Kidney epithelial cell (primary cell): Measurements from ENCODE around the gene PDE10A. TPM values are rescaled to one million over a fixed set of nuclear protein-coding genes. Genes with fewer than 3 reads are reported as not detected.
A peak's percentile ranks its signal among the peaks of the same experiment; 100 is the strongest.

Experiments
- DNase-seq: peaks from one replicate; pipeline ENCODE4 v3.0.0-alpha.2; 2010; ENCODE audit warnings: low read depth
- H3K27me3 ChIP-seq: 2 replicates; pipeline ENCODE4 v1.6.0; 2011; ENCODE audit warnings: low read length; ENCODE audit not compliant: control insufficient read depth, insufficient read depth
- H3K36me3 ChIP-seq: 2 replicates; pipeline ENCODE4 v1.5.1; 2011; ENCODE audit warnings: low read length; ENCODE audit not compliant: control insufficient read depth, insufficient read depth
- H3K4me3 ChIP-seq: 2 replicates; pipeline ENCODE4 v1.5.1; 2011; ENCODE audit warnings: low read depth, mild to moderate bottlenecking, control low read depth, low read length
- total RNA-seq: library from RNA; depleted of rRNA; stranded (reverse); fragments of >200 nt; gene quantifications from 2 replicates; pipeline ENCODE4 v1.2.3, GENCODE V29; 2015
- TF ChIP-seq, protein P1 (sequence below): IDR thresholded peaks from 2 replicates; pipeline ENCODE4 v1.5.1; 2011; ENCODE audit warnings: mild to moderate bottlenecking, moderate library complexity, low read length, control low read depth, inconsistent platforms; ENCODE audit not compliant: insufficient read depth, poor library complexity, severe bottlenecking

Gene PDE10A
- total RNA-seq, 1 donor from 2014 or later, result 13.0 TPM

DNA sequence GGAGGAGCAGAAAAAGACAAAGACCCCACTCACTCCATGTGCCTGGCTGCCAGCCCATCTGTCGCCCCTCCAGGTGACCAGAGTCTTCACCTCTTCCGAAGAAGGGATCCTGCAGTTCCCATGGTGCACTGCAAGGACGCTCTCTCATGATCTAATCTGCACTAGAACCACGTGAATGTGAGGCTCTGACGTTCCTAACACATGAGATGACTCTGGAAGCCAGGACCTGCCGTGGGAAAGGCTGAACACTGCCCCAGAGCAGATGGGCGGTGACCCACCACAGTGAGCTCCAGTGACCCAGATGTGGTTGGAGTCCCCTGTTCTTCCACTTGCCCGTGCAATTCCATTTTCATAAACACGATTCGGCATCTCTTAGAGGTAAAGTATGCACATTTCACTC is 39.6 kb upstream of the PDE10A start:
- no peak overlapping the region for H3K4me3 ChIP-seq
- TF ChIP-seq, protein P1, sequence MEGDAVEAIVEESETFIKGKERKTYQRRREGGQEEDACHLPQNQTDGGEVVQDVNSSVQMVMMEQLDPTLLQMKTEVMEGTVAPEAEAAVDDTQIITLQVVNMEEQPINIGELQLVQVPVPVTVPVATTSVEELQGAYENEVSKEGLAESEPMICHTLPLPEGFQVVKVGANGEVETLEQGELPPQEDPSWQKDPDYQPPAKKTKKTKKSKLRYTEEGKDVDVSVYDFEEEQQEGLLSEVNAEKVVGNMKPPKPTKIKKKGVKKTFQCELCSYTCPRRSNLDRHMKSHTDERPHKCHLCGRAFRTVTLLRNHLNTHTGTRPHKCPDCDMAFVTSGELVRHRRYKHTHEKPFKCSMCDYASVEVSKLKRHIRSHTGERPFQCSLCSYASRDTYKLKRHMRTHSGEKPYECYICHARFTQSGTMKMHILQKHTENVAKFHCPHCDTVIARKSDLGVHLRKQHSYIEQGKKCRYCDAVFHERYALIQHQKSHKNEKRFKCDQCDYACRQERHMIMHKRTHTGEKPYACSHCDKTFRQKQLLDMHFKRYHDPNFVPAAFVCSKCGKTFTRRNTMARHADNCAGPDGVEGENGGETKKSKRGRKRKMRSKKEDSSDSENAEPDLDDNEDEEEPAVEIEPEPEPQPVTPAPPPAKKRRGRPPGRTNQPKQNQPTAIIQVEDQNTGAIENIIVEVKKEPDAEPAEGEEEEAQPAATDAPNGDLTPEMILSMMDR, result no peak

DNA sequence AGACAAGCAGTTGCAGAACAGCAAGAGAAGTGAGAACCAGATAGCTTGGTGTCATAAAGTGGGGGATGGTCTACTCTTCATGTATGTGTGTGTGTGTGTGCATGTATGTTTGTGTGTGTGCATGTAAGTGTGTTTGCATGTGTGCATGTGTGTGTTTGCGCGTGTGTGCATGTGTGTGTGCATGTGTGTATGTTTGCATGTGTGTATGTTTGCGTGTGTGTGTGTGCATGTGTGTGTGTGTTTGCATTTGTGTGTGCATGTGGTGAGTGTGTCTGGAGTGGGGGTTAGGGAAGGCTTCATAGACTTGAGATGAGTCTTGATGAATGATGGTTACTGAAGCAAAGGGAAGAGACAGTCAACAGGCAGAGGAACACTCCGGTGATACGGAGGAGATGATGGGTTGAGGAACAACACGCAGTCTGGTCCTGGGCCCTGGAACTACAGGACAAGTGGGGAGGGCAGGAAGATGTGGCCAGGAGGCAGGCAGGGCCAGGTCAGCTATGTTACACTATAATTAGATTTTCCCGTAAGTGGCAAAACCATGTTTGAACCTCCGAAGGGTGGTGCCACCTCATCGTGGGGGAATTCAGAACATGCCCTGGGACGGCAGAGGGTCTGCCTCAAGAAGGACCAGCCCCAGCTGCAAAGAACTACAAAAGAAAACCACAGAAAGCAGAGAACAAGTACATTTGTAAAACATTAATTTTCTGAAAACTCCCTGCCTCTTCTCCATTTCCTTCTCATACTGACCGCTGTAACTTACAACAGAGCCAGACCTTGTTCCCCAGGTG is 38.7 kb upstream of the PDE10A start:
- DNase-seq, result peak; percentile 88

More for the DNA sequence above, 39.6 kb upstream of the PDE10A start:
- no peaks in the 10 kb centered on the region for H3K27me3 ChIP-seq
- no peaks in the 10 kb centered on the region for H3K36me3 ChIP-seq
- DNase-seq, result no peak

DNA sequence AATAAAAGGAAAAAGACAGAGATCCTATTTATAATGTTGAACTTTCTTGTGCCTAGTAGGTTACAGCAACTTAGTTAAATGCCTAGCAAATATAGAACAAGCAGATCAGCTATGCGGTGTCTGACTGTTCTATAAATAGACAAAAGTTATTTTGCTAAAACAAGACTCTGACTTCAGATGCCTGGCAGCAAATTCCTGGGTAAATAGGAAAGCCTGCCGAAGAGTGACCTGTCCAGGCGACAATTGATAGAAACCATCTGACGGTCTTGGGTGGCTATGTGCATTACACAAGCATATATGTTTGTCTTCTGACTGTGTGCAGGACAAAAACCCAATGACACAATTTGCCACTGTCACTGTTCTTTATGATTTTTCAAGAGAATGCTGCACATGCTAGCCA is 38.0 kb upstream of the PDE10A start:
- H3K36me3 ChIP-seq, result no peaks in the 10 kb centered on the region
- no peak for DNase-seq
- H3K27me3 ChIP-seq, result no peaks in the 10 kb centered on the region
- H3K4me3 ChIP-seq, result no peak overlapping the region
- TF ChIP-seq, protein P1, result no peak

More for the DNA sequence above, 38.7 kb upstream of the PDE10A start:
- Histone ChIP-seq H3K36me3 (no peaks in the 10 kb centered on the region), H3K27me3 (no peaks in the 10 kb centered on the region), H3K4me3 (no peak overlapping the region)
- TF ChIP-seq, protein P1, result no peak

DNA sequence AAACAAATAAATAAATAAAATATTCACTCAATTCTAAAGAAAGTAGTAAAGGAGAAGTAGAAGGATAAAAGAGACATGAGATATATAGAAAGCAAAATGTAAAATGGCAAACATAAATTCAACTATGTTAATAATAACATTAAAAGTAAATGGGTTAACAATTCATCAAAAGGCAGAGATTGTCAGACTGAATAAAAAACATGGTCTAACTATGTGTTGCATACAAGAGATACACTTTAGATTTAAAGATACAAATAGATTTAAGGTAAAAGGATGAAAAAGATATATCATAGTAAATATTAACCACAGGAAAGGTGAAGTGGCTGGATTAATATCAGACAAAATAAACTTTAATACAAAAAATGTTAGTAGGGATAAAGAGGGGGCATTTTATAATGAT is 35.8 kb upstream of the PDE10A start:
- no peak for DNase-seq
- Histone ChIP-seq H3K36me3 (no peaks in the 10 kb centered on the region), H3K4me3 (no peak overlapping the region), H3K27me3 (no peaks in the 10 kb centered on the region)
- TF ChIP-seq, protein P1, result no peak

DNA sequence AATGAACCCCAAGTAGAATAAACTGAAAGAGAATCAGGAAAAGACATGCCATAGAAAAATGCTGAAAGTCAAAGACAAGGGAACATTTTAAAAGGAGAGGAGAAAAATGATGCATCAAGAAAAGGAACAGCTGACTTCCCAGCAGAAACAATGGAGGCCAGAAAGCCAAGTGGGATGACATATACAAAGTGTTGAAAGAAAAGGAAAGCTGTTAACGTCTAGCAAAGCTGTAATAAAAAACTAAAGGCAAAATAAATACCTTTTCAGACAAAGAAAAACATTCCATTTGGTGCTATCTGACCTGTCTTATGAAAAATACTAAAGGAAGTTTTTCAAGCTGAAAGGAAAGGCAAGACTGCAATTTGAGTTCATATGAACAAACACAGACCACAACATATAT is 34.1 kb upstream of the PDE10A start:
- H3K27me3 ChIP-seq, result no peaks in the 10 kb centered on the region
- TF ChIP-seq, protein P1, result no peak
- H3K36me3 ChIP-seq, result no peaks in the 10 kb centered on the region
- no peak overlapping the region for H3K4me3 ChIP-seq
- no peak for DNase-seq
